HL-60 (cell line): ENCODE data around the gene PCSK2.

ENCODE experiments used
- DNase-seq, 2 experiments: peaks; one replicate each; pipeline ENCODE4 v3.0.0-alpha.2; 2010 to 2020; ENCODE audit warnings: low read depth in 1 of 2, low spot score in 1 of 2
- H3K27ac ChIP-seq: fragments of 250-450 bp; sonication (Bioruptor Pico); replicated peaks from 2 replicates; pipeline ENCODE4 v1.5.1; 2020; ENCODE audit warnings: mild to moderate bottlenecking, moderate library complexity
- H3K27me3 ChIP-seq: fragments of 250-450 bp; sonication (Bioruptor Pico); 2 replicates; pipeline ENCODE4 v1.5.1; 2021; ENCODE audit warnings: mild to moderate bottlenecking, moderate library complexity; ENCODE audit not compliant: insufficient read depth, poor library complexity, severe bottlenecking
- H3K4me3 ChIP-seq: replicated peaks from 2 replicates; pipeline ENCODE4 v1.5.1; 2011; ENCODE audit warnings: mild to moderate bottlenecking, control low read depth, low read length; ENCODE audit not compliant: insufficient read depth
- GABPA ChIP-seq: IDR thresholded peaks from 2 replicates; pipeline ENCODE4 v1.6.1; 2012; ENCODE audit warnings: low read depth
- POLR2AphosphoS5 ChIP-seq: IDR thresholded peaks from 2 replicates; pipeline ENCODE4 v1.6.1; 2012; ENCODE audit warnings: low read depth
- SPI1 ChIP-seq: IDR thresholded peaks from 2 replicates; pipeline ENCODE4 v1.6.1; 2012; ENCODE audit warnings: low read depth, mild to moderate bottlenecking, borderline replicate concordance
- TF ChIP-seq, protein P1 (sequence below): IDR thresholded peaks from one replicate; pipeline ENCODE4 v1.5.1; 2011; ENCODE audit warnings: low read length, control low read depth, inconsistent platforms; ENCODE audit not compliant: insufficient read depth
- TF ChIP-seq, protein P2 (sequence below): IDR thresholded peaks from 2 replicates; pipeline ENCODE4 v1.6.1; 2012; ENCODE audit warnings: low read depth; ENCODE audit not compliant: insufficient replicate concordance

PCSK2 gene

DNA sequence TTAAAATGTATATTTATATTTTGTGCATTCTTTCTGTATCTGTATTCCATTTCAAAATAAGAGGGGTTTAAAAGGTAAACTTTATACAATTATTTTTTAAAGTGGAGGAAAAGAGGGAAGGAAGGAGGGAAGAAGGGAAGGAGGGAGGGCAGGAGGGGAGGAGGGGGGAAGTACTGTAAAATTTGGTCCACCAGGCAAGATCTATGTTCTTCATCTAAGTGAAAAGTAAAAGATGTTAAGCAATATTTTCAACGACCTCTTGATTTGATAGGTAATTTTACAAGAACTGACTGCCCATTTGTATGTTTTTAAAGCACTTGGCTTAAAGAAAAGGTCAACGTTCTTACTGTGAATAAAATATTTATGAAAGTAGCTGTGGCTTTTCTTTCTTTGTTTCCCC is 29.8 kb upstream of the PCSK2 start:
- Histone ChIP-seq H3K27me3 (peaks cover 2% of the 10 kb centered on the region), H3K27ac (no peak overlapping the region), H3K4me3 (no peak overlapping the region)
- TF ChIP-seq GABPA (no peak), SPI1 (no peak), POLR2AphosphoS5 (no peak)
- TF ChIP-seq, protein P1, sequence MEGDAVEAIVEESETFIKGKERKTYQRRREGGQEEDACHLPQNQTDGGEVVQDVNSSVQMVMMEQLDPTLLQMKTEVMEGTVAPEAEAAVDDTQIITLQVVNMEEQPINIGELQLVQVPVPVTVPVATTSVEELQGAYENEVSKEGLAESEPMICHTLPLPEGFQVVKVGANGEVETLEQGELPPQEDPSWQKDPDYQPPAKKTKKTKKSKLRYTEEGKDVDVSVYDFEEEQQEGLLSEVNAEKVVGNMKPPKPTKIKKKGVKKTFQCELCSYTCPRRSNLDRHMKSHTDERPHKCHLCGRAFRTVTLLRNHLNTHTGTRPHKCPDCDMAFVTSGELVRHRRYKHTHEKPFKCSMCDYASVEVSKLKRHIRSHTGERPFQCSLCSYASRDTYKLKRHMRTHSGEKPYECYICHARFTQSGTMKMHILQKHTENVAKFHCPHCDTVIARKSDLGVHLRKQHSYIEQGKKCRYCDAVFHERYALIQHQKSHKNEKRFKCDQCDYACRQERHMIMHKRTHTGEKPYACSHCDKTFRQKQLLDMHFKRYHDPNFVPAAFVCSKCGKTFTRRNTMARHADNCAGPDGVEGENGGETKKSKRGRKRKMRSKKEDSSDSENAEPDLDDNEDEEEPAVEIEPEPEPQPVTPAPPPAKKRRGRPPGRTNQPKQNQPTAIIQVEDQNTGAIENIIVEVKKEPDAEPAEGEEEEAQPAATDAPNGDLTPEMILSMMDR, result no peak
- TF ChIP-seq, protein P2, sequence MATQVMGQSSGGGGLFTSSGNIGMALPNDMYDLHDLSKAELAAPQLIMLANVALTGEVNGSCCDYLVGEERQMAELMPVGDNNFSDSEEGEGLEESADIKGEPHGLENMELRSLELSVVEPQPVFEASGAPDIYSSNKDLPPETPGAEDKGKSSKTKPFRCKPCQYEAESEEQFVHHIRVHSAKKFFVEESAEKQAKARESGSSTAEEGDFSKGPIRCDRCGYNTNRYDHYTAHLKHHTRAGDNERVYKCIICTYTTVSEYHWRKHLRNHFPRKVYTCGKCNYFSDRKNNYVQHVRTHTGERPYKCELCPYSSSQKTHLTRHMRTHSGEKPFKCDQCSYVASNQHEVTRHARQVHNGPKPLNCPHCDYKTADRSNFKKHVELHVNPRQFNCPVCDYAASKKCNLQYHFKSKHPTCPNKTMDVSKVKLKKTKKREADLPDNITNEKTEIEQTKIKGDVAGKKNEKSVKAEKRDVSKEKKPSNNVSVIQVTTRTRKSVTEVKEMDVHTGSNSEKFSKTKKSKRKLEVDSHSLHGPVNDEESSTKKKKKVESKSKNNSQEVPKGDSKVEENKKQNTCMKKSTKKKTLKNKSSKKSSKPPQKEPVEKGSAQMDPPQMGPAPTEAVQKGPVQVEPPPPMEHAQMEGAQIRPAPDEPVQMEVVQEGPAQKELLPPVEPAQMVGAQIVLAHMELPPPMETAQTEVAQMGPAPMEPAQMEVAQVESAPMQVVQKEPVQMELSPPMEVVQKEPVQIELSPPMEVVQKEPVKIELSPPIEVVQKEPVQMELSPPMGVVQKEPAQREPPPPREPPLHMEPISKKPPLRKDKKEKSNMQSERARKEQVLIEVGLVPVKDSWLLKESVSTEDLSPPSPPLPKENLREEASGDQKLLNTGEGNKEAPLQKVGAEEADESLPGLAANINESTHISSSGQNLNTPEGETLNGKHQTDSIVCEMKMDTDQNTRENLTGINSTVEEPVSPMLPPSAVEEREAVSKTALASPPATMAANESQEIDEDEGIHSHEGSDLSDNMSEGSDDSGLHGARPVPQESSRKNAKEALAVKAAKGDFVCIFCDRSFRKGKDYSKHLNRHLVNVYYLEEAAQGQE, result no peak
- no peak for DNase-seq

DNA sequence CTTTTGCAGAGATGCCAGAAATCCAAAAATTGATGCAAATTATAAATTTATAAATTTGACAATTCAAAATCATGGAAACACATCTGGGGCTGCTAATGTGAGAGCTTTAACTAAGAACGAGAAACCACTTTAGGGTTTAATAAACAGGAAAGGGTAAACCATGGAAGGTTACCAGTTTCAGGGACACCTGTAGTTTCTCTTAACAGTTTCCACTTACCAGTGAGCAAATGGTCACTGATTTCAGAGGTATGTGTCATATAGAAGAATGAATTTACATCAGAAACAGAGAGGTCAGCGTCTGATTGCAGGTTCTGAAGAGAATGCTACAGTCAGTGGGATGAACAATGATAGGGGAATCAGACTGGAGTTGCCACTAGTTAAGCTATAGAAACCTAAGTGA is 24.8 kb upstream of the PCSK2 start:
- no peak for DNase-seq
- Histone ChIP-seq H3K4me3 (no peak overlapping the region), H3K27me3 (peaks cover 9% of the 10 kb centered on the region), H3K27ac (no peak overlapping the region)
- TF ChIP-seq GABPA (no peak), POLR2AphosphoS5 (no peak), SPI1 (no peak)
- TF ChIP-seq, protein P2, result no peak
- TF ChIP-seq, protein P1, result no peak

DNA sequence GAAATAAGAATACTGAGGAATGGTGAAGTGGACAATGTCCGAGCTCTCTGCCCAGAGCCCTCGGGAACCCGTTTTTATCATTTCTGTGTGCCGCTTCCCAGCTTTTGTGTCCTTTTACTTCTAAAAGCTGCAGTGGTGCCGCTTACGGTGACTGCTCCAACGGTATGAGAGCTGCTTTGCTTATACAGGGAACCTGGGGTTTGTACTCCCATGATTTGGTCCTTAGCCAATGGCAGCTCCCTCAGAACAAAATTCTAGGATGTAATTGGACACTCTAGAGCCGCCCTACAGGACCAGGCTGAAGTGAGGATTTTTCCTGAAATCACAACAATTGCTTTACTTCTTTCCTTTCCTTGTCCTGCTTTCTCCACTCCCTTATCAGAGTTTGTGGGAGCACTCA is 24.2 kb upstream of the PCSK2 start:
- Histone ChIP-seq H3K27ac (no peak overlapping the region), H3K4me3 (no peak overlapping the region), H3K27me3 (peaks cover 9% of the 10 kb centered on the region)
- TF ChIP-seq POLR2AphosphoS5, result no peak
- TF ChIP-seq, protein P2, result no peak
- TF ChIP-seq SPI1, result no peak
- TF ChIP-seq, protein P1, result no peak
- TF ChIP-seq GABPA, result no peak
- DNase-seq, result no peak
